Brain microvascular endothelial cell (primary cell): ENCODE measurements around the gene RASL11B.

Experiments used
- DNase-seq: peaks from one replicate; pipeline ENCODE4 v3.0.0-alpha.2; 2020
- H3K27ac ChIP-seq: fragments of 250-450 bp; sonication (Bioruptor Pico); 2 replicates; pipeline ENCODE4 v1.5.1; 2020; ENCODE audit warnings: mild to moderate bottlenecking, moderate library complexity
- H3K27me3 ChIP-seq: fragments of 250-450 bp; sonication (Bioruptor Pico); replicated peaks from 2 replicates; pipeline ENCODE4 v1.5.1; 2020; ENCODE audit warnings: mild to moderate bottlenecking
- H3K36me3 ChIP-seq: fragments of 250-450 bp; sonication (Bioruptor Pico); replicated peaks from 2 replicates; pipeline ENCODE4 v1.5.1; 2020; ENCODE audit warnings: mild to moderate bottlenecking
- H3K4me3 ChIP-seq: 2 replicates; pipeline ENCODE4 v1.5.1; 2011; ENCODE audit warnings: low read depth, mild to moderate bottlenecking, control low read depth, low read length, moderate library complexity
- in situ Hi-C: cut with HindIII; loops from 2 replicates; pipeline ENCODE4 v1.10.0; 2017; ENCODE audit warnings: low sequenced_read_pairs, low pct_ligation_motif_present
- TF ChIP-seq, protein P1 (sequence below): IDR thresholded peaks from 2 replicates; pipeline ENCODE4 v1.5.1; 2011; ENCODE audit warnings: low read depth, mild to moderate bottlenecking, moderate library complexity, low read length, control low read depth, inconsistent platforms; ENCODE audit errors: missing control alignments

The RASL11B gene

GRCh38 chr4:52873191-52873590, 11.1 kb downstream of the RASL11B start:
- no peaks in the 10 kb centered on the region for H3K27me3 ChIP-seq
- DNase-seq: no peak
- no peak overlapping the region for H3K4me3 ChIP-seq
- in situ Hi-C loops: no loop called here
- H3K36me3 ChIP-seq: no peaks in the 10 kb centered on the region
- TF ChIP-seq, protein P1, sequence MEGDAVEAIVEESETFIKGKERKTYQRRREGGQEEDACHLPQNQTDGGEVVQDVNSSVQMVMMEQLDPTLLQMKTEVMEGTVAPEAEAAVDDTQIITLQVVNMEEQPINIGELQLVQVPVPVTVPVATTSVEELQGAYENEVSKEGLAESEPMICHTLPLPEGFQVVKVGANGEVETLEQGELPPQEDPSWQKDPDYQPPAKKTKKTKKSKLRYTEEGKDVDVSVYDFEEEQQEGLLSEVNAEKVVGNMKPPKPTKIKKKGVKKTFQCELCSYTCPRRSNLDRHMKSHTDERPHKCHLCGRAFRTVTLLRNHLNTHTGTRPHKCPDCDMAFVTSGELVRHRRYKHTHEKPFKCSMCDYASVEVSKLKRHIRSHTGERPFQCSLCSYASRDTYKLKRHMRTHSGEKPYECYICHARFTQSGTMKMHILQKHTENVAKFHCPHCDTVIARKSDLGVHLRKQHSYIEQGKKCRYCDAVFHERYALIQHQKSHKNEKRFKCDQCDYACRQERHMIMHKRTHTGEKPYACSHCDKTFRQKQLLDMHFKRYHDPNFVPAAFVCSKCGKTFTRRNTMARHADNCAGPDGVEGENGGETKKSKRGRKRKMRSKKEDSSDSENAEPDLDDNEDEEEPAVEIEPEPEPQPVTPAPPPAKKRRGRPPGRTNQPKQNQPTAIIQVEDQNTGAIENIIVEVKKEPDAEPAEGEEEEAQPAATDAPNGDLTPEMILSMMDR: no peak
- no peak overlapping the region for H3K27ac ChIP-seq

GRCh38 chr4:52873861-52874343, 11.8 kb downstream of the RASL11B start:
- TF ChIP-seq, protein P1: no peak
- in situ Hi-C loops: no loop called here
- Histone ChIP-seq H3K27ac (no peak overlapping the region), H3K36me3 (no peaks in the 10 kb centered on the region), H3K4me3 (no peak overlapping the region), H3K27me3 (no peaks in the 10 kb centered on the region)
- DNase-seq: no peak

DNA sequence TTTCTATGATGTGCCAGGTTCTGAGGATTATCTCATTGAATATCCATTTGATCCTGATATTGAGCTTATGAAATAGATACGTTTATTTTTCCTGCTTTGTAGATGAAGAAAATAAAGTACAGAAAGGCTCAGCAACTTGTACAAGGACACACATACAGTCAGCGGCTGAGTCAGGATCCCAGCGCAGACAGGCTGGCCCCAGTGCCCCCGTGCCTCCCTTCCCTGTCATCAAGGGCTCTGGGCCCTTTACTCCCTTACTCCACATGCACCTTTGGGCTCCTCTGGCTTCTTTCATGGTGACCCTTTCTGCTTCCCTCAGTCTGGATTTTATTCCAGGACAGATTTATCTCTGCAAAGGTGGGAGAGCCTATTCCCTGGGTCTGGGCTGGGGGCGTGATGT, 12.8 kb downstream of the RASL11B start:
- TF ChIP-seq, protein P1: no peak
- DNase-seq: no peak
- no peak overlapping the region for H3K27ac ChIP-seq
- H3K27me3 ChIP-seq: no peaks in the 10 kb centered on the region
- H3K4me3 ChIP-seq: no peak overlapping the region
- in situ Hi-C loops: no loop called here
- H3K36me3 ChIP-seq: no peaks in the 10 kb centered on the region

DNA sequence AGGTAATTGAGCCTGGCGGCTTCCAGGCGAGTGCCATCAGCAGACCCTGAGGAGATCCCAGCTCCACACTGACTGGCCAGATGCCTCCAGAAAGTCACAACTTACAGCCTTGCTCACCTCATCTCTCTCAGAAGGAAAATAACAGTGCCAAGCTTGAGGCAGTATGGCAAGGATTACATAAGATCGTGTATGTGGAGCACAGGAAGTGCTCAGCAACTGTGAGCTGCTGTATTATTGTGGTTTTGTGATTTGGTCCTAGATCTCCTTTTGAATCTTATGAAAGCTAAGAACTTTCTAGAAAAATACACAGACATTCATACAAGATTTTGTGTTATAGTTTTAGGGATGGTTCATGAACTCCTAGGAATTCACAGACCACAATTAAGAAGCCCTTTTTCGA, 14.0 kb downstream of the RASL11B start:
- no peak overlapping the region for H3K4me3 ChIP-seq
- TF ChIP-seq, protein P1: no peak
- no peak overlapping the region for H3K27ac ChIP-seq
- DNase-seq: no peak
- H3K27me3 ChIP-seq: no peaks in the 10 kb centered on the region
- H3K36me3 ChIP-seq: no peaks in the 10 kb centered on the region
- in situ Hi-C loops: no loop called here

GRCh38 chr4:52877036-52877435, 14.9 kb downstream of the RASL11B start:
- no peak for DNase-seq
- no peak overlapping the region for H3K27ac ChIP-seq
- in situ Hi-C loops: no loop called here
- no peak overlapping the region for H3K4me3 ChIP-seq
- no peaks in the 10 kb centered on the region for H3K27me3 ChIP-seq
- H3K36me3 ChIP-seq: no peaks in the 10 kb centered on the region
- TF ChIP-seq, protein P1: no peak

DNA sequence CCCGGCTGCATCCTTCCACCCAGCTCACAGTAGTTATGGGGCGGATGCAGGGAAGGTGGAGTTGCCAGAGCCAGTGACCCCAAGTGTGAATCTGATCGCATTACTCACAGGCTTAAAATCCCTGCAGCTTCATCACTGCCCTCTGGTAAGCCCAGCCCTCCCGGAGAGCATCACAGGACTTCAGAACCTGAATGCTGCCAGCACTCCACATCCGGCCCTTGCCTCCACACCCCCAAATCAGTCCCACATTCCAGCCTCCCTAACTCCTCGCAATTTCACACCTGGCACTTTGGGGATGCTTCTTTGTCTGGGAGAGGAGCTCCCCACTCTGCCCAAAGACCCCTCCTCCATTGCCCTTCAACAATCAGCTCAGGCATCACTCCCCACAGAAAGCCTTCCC, 15.6 kb downstream of the RASL11B start:
- H3K4me3 ChIP-seq: no peak overlapping the region
- H3K36me3 ChIP-seq: no peaks in the 10 kb centered on the region
- no peaks in the 10 kb centered on the region for H3K27me3 ChIP-seq
- in situ Hi-C loops: no loop called here
- DNase-seq: no peak
- TF ChIP-seq, protein P1: no peak
- H3K27ac ChIP-seq: no peak overlapping the region
